GM18498 (cell line): ENCODE measurements around the gene JADE2.

Experiments used
- ATAC-seq: cut with Tn5 transposase; IDR thresholded peaks from one replicate; pipeline ENCODE4 v1.9.1; 2021; ENCODE audit warnings: mild to moderate bottlenecking, moderate library complexity; ENCODE audit not compliant: unreplicated experiment

Gene JADE2

DNA sequence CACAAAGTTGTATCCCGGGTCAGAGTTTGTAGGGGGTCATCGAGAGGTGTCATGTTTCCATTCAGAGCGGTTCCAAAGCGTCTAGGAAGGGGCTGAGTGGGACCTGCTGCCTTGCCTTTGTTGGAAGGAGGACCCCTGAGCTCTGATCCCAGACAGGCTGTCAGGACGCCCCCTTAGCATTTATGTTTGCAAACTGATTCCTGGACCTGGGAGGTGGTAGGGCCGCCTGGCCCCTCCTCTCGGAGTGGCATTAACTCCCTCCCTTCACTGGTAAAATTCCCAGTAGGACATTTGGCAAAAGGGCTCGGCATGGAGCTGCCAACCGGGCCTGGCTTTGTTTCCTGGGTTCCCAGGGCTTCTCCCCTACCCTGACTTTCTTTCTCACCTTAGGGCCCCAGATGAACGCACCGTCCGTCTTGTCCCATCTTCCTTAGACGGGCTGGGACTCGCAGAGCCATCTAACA is 2.5 kb downstream of the JADE2 start:
- no peak for ATAC-seq

DNA sequence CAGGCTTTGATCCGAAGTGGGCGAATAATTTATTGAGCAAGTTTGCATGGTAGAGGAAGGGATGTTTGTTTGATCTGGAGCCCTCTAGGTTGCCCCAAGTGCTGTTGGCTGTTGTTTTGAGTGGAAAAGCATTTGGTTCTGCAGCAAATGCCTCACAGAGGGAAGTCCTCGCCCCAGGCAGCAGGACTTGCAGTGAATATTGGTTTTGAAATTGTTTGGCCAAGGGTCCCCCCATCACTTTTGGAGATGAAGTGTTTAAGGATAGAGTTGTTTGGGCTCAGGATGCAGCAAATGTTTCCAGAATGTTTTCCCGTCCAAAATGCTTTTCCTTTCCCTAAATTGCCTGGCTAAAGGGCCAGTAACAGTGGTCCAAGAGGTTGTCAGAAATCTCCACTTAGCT is 3.1 kb downstream of the JADE2 start:
- no peak for ATAC-seq

DNA sequence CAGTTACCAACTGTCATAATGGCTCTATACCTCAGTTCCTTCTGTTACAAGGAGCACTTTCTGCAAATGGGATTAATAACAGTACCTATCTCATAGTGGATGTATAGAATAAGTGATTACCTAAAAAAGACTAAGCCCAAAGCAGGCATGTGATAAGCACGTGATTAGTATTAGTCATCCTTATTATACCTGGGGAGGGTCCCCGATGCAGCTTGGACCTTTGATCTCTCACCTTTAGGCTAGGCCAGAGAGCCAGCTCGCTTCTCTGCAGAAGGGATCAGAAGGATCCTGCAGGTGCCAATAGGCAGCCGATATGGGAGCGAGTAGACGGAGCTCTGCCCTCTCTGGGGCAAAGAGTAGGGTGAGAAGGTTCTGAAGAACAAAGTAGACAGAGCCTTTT is 4.0 kb downstream of the JADE2 start:
- no peak for ATAC-seq

DNA sequence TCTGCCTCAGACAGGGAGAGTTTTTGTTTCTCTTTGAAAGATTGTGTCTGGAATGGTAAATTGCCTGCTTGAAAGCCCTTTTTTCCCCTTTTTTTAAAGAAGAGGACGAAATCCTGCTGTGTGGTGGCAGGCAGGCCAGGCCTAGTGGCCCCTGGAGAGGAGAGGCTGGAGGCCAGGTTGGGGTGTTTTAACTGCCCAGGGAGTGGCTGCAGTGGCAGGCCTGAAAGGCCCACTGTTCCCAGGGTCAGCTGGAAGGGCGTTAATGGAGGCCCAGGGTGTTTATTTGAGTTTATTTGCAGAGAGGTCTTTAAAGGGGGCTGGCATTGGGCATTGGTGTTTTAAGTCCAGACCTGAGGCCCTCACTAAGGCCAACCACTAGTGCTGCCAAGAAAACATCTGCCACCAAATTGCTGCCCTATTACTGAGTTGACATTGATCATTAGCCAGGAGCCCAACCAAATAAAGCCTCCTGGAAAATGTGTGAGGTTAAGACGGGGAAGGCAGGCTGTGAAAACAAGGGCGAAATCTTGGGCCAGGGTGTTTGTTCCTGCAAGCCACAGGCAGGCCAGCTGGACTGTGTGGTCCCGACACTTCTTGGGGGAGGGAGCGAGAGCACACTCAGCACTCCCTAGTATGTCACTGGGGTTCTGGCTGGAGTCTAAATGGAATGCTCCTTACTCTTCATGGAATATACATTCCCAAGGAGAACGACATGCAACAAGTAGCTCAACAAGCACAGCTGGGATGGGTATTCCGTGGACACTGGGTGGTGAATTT is 5.0 kb downstream of the JADE2 start:
- ATAC-seq: no peak

DNA sequence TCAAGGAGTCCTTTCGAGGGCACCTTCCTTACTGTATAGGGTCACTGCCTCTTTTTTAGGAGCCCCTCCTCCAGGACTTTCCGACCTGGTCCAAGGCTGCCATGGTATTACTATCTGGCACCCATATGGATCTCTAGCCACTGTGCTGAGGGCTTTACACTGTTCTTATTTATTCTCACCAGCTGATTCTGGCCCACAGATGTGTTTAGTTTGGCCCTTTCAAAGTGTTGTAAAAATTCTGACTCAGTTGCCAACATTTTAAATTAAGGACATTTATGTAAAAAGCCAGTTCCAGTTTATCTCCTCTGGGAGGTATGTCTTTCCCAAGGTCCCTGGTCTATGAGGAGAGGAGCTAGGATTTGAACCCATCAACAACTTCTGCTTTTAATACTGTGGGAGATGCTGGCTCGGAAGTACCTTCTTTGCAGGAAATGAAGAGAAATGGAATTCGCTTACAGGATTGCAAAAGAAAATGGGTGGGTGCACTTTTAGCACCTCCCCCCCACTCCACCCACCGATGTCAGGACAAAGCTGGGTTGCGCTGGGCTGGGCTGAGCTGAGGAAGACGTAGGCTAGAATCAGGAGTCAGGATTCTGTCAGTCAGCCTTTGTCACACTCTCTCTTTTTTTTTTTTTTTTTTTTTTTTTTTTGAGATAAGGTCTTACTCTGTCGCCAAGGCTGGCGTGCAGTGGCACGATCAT is 7.8 kb downstream of the JADE2 start:
- no peak for ATAC-seq

DNA sequence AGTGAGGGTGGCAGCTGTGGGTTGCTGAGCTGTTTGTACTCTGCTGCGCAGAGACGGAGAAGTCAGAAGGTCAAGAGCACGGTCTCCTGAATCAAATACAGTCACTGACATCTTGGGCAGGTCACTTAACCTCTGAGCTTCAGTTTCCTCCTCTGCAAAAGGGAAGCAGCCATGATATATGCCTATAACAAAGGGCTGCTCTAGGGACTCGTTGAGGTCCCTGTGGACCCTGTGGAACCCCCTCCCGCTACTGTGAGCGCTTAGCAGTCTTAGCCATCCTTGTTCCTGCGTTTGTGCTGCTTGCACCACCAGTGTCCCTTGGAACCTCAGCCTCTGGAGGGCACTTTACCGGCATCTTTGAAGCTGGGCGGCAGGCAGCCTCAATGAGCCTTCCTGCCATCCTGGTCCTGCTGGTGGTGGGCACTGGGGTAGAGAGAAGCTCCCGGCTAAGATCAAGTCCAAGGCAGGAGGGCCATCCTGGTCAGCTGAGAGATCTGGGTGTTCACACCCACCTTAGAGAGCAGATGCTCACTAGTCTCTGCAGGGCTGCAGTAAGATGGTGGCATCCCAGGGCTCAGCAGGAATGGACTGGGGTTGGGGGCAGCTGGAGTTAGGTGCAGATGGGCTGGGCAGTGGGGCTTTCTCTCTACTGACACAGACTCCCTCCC is 8.7 kb downstream of the JADE2 start:
- ATAC-seq: no peak

DNA sequence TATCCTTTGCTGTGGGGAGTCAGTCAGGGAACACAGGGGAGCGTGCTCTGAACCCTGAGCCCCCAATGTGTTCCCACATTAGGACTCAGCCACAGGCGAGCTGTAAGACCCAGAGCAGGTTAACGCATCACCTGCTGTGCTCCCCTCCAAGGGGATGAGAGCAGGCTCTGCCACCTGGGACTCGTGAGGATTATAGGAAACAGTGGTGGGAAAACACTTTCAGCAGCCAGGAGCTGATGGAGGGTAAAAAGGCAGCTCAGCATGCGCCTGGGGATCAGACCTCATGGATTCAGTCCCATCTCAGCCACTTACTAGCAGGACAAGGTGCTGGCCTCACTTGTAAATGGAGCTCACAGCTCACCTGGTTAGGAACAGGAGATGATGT is 9.2 kb downstream of the JADE2 start:
- ATAC-seq: no peak

DNA sequence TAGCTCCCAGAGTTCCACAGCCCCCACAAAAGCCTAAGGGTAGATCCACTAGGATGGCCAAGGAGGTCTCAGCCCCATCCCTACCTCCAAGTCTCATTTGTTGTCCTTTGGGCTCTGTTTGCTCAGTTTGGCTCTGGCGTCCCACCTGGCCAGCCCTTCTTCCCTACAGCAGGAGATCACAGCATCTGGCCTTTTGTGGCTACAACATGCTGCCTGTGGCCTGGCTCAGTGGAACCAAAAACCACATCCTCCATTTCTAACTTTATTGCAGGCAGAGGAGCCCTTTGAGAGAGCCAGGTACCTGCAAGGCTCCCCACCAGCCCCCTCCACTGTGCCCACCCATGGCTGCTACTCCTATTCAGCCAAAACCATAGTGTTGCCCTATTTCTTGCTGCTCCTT is 11.4 kb downstream of the JADE2 start:
- no peak for ATAC-seq

DNA sequence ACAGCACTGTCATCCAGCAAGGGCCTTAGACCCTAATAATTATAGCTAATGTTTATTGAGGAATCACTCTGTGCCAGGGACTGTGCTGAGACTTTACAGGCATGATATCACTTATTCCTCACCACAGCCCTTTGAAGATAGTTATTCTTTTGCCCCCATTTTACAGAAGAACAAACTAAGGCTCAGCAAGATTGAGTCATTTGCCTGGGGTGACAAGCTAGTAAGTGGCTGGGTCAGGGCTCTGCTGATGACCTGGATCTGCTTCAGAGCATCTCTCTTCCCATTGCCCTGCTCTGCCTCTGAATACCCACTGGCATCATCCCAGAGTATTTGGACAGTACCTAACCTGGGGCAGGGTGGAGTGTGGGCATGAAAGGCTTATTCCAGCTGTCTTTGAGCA is 11.8 kb downstream of the JADE2 start:
- ATAC-seq: no peak

DNA sequence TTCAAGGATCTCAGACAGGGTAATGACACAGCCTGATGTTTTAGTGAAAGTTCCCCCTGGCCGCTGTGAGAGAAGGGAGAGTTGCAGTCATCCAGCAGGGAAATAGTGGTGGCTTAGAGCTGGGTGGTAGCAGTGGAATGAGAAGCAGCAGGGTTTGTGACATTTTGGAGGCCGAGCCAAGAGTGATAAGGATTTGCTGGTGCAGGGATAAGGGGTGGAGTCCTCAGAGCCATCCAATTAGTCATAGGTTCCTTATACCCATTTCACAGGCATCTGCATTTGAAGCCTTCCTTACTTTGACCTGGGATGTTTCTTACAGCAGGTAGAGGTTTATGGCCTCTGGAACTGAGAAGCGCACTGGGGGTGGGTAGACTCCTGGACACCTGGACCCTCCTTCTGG is 12.8 kb downstream of the JADE2 start:
- ATAC-seq: no peak

DNA sequence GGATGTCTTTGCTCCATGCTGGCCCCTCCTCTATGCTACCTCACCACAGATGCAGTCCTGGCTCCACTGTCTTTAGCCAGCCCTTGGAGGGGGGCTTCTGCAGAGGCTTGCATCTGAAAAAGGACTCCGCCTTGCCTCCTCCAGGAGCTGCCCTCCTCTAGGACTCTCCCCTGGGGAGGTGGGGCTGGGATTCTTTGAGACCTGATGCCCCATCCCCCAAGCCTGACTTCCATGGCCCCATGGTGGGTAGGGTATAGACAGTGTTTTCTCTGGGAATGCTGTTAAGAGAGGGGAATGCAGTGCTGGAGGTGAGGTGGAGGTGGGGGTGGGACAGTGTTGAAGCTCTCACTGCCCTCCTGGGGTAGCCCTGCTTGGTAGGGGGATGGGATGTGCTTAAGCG is 14.3 kb downstream of the JADE2 start:
- no peak for ATAC-seq

DNA sequence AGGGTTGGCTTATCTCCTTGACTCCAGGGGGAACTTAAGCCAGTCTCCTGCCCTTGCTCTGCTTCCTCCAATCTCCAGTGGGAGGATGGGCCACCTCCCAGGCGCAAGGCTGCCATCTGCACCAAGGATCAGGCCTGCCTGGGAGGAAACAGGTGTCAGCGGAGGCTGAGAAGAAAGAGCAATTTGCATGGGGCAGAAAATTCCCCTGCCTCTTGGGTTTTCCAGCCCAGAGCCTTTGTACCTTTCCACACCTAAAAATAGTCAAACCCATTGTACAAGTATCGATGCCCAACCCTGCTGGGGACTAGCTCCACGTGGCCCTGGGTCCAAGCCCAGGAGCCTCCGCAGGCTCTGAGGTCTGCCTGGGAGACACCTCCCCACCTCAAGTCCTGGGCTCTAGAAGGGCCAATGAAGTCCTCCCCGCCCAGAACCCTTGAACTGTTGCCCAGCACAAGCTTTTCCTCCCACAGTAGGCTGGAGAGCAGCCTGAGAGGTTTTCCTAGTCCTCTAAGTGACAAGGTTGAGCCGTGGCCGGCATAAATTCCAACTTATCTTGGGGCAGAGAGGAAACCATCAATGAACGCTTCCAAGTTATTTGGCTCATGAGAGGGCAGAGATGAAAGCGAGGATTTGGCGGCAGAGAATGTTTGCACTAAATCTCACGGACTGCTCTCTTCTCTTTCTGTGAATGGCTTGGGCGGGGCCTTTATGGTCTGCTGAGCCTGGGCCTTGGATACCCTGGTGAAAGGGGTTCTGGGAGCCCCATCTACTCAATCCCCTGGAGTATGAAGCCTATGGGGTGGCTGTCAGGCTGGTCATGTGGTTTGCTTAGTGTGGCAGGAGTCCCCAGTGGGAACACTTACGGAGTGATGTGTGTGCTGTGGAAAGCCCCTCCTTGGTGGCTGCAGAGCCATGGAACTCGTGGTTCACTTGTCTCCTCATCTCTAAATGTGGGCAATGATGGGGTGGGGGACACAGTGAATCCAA is 15.6 kb downstream of the JADE2 start:
- ATAC-seq: peak; percentile 32

DNA sequence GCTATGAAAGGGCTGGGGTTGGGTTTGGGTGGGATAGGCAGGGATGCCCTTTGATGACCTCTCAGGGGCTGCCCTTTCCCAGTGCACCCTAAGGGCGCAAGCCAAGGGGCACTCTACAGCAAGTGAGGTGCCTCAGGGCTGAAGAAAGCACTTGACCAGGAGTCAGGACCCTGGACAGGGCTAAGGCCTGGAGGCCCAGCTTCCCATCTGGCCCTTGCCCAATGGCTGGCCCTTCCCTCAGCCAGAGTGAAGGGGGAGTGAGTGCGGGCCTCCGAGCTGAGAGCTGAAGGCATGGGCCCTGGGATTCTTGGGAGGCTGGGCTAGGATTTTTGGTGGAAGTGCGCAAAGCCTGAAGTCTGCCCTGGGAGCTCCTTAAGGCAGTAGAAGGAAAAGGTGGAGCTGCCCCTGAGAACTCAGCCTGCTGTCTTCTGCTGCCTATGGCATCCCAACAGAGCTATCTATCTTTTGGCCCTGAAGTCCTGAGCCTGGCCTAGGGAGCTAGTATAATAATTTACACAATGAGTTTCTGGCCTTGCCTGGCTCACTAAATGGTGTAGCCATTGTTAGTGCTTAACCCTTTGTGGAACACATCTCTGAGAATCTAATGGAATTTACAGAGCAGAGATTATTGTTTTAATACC is 16.4 kb downstream of the JADE2 start:
- ATAC-seq: peak; percentile 13

DNA sequence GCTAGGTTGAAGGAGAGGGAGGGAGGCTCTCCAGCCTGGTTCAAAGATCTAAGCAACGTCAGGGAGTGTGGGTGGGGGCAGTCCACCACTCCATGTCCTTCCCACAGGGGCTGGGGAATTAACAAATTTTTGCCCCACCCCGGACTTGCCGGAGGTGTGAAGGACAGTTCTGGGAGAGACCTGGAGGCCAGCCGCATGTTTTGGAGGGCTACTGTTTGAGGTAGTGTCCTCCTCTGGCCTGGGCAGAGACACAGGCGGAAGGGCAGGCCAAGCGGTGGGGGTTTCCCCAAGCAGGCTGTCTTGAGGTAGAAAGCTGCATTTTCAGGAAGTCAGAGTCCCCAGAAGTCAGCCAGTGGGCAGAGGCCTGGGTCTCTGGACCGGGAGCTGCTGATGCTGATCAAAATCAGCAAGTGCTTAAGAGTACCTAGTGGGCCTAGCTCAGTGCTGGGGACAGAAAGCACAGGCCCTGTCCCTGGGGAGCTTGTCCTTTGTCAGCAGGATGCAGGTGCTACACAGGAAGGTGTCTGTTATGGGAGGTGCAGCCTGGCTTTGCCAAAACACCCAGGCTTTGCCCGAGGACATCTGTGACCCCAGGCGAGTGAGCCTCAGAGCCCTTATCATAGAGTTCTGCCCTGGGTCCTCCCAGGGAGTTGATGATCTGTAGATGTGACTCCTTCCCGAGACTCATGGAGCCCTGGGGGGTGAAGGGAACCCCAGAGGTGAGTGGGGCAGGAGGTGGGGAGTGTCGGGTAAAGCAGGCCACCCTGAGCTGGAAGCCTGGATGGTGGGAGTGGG is 18.5 kb downstream of the JADE2 start:
- peak; percentile 52 for ATAC-seq

DNA sequence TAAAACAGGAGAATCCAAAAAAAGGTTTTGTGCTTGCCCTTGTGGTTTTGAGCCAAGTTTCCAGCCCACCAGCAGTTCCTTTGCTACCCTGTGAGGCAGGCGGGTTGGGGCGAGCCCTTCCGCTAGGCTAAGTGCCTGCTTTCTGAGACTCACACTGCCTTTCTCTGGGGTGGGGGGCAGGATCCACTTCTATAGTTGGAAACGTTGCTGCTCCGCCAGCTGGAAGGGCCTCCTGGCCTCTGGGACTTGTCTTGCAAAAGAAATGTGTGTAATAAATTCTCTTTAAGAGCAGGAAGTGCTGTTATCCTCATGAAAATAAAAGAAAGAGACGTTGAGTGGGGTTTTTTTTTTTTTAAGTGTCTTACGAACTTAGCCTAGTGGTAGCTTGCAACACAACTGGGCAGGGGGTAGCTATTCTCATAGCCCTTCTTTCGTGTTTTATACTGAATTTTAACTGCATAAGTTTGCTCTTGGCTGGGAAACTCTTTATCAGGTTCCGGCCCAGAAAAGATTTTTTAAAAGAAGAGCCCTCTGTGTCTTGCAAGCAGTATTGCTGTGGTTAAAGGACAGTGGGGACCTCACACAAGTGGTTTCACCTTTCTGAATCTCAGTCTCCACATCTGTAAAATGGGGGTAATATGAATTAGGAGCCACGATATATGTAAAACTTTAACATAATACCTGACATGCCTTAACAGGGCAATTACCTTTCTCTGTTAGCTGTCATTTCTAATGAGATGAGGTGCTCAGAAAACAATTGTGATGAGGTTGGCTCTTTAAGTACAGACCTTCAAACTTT is 19.8 kb downstream of the JADE2 start:
- ATAC-seq: no peak

DNA sequence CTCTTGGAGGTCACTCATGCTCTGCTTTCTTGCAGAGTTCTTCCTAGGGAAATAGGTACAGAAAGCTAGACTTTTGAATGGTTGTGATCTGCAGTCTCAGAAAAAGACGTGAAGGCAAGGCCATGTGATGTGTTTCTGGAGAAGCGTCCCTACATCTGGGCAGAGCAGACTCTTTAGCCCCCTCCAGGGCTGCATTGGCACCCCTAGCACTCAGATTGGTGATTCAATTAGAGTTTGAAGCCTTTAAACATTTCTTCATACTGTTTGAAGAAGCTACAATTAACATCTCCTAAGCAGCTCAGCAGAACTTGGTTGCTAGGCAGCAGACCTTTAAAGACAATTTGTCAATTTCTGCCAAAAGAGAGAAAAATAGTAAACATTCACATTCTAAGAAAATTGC is 21.6 kb downstream of the JADE2 start:
- ATAC-seq: no peak

DNA sequence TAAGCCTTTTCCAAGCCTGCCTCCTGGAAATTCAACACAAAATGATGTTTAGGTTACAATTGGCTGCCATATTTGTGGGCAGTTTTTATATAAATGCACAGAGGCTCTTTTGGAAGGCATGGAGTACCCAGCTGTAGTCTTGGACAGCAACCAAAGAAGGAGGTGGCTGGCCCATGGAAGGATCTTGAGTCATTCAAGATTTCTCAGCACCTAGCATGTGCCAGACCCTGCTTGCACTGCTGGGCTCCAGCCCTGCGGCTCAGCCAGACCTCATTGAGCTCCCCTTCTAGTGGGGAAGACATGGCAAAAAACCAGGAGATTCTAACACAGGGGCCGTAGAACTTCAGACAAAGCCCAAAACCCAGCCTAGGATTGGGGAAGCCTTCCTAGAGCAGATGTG is 22.1 kb downstream of the JADE2 start:
- no peak for ATAC-seq

DNA sequence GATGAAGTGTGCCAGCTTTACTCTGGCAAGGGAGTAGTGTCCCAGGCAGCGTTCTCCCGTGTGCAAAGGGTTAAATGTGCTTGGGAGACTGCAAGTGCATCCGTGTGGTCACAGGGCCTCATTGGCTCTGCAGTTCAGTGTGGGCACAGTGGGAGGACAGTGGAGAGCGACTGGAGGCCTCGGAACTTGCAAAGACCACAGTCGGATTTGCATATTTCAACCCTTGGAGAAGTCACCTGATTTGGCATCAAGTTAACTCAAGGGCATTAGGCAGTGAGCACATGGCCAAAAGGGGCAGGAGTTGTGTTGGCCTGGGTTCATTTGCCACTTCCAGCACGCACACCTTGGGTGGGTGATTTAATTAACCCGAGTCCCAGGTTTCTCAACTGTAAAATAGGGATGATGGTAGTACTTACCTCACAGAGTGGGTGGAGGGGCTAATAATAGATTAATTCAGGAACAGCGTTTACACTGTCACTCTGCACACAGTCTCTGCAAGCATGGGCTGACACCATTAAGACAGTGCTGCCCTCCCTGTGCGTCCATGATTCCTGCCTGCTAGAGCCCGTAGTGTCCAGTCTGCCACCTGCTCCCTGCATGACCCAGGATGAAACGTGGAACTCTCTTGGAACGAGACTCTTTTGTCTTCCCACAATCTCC is 22.7 kb downstream of the JADE2 start:
- no peak for ATAC-seq
